HepG2 (cell line): ENCODE results near the gene TNC. TPM values are rescaled to one million over a fixed set of nuclear protein-coding genes. Genes with fewer than 3 reads are reported as not detected.

Experiments used
- ATAC-seq: fragments of 200-7000 bp; cut with Tn5 transposase; 3 replicates; pipeline ENCODE4 v1.9.1; 2020; ENCODE audit warnings: mild to moderate bottlenecking, moderate library complexity
- BruUV-seq: library from RNA; stranded (reverse); fragments of 400-500 nt; replicated peaks from 2 replicates; lab custom pipeline; 2021; lab: Mats Ljungman, UMichigan
- CTCF ChIA-PET: fragments of 300-600 bp; formaldehyde crosslinking; extraction: SDS; loops from one replicate; lab custom pipeline; 2021; ENCODE audit warnings: low total read pairs, inconsistent platforms, low intra/inter-chr PET ratio; lab: Yijun Ruan, JAX
- POLR2A ChIA-PET: fragments of 350-600 bp; sonication (Branson Sonifier 250); formaldehyde crosslinking; loops from one replicate; lab custom pipeline; 2020; ENCODE audit warnings: antibody characterized with exemption, inconsistent platforms; lab: Yijun Ruan, JAX
- DNase-seq: peaks from one replicate; pipeline ENCODE4 v3.0.0-alpha.2; 2015; ENCODE audit warnings: low spot score
- FAIRE-seq: peaks from 3 replicates; lab custom pipeline; 2011; peaks lifted over from hg19 to GRCh38; lab: Jason Lieb, UNC
- H2AFZ ChIP-seq: one replicate; pipeline ENCODE4 v1.6.1; 2011; ENCODE audit warnings: low read length, inconsistent platforms
- H3K27ac ChIP-seq: fragments of 300-600 bp; 3 replicates; pipeline ENCODE4 v1.8.0; 2011; ENCODE audit warnings: mixed run types, mild to moderate bottlenecking, mixed read lengths, low read length, inconsistent platforms; ENCODE audit not compliant: insufficient read depth; ENCODE audit errors: extremely low read length
- H3K27me3 ChIP-seq, 2 experiments: fragments of 200-600 bp in 1 of 2; 2 replicates in 1 of 2; 3 replicates in 1 of 2; pipeline versions ENCODE4 v1.6.0 to v1.8.0; 2011; ENCODE audit warnings: low read length in 2 of 2, mild to moderate bottlenecking in 2 of 2, moderate library complexity in 2 of 2, inconsistent platforms in 1 of 2; ENCODE audit not compliant: insufficient read depth in 2 of 2, control insufficient read depth in 1 of 2
- H3K36me3 ChIP-seq, 2 experiments: fragments of 200-600 bp in 1 of 2; replicated peaks in 1 of 2; 2 replicates in 1 of 2; 3 replicates in 1 of 2; pipeline versions ENCODE4 v1.5.1 to v1.8.0; 2011; ENCODE audit warnings: low read length in 2 of 2, inconsistent platforms in 1 of 2; ENCODE audit not compliant: insufficient read depth in 2 of 2, control insufficient read depth in 1 of 2
- H3K4me1 ChIP-seq: 2 replicates; pipeline ENCODE4 v1.5.1; 2012; ENCODE audit warnings: low read length, inconsistent platforms; ENCODE audit not compliant: insufficient read depth
- H3K4me2 ChIP-seq: 2 replicates; pipeline ENCODE4 v1.6.0; 2011; ENCODE audit warnings: low read depth, low read length, inconsistent platforms
- H3K4me3 ChIP-seq, 3 experiments: fragments of 200-600 bp in 1 of 3; sonication (generic), shearing (Covaris generic) in 1 of 3; replicated peaks in 1 of 3; 2 replicates each; pipeline ENCODE4 v1.5.1; 2011 to 2016; ENCODE audit warnings: low read length in 3 of 3, inconsistent platforms in 2 of 3, low read depth in 2 of 3, mild to moderate bottlenecking in 2 of 3, control low read depth in 1 of 3, mixed read lengths in 1 of 3; ENCODE audit not compliant: insufficient read depth in 1 of 3
- H3K79me2 ChIP-seq: one replicate; pipeline ENCODE4 v1.6.1; 2011; ENCODE audit warnings: low read length, inconsistent platforms; ENCODE audit not compliant: insufficient read depth
- H3K9ac ChIP-seq: 2 replicates; pipeline ENCODE4 v1.6.0; 2011; ENCODE audit warnings: mild to moderate bottlenecking, low read depth, low read length, inconsistent platforms; ENCODE audit not compliant: insufficient read depth
- H3K9me3 ChIP-seq: 2 replicates; pipeline ENCODE4 v1.5.1; 2012; ENCODE audit warnings: mild to moderate bottlenecking, low read length
- H4K20me1 ChIP-seq: 2 replicates; pipeline ENCODE4 v1.6.0; 2011; ENCODE audit warnings: inconsistent platforms, mild to moderate bottlenecking, low read length, moderate library complexity; ENCODE audit not compliant: insufficient read depth
- CEBPG ChIP-seq: IDR thresholded peaks from 2 replicates; pipeline ENCODE4 v1.6.1; 2016
- ELF1 ChIP-seq: sonication (generic); formaldehyde crosslinking; IDR thresholded peaks from 2 replicates; pipeline ENCODE4 v1.4.0; 2020; ENCODE audit warnings: missing genetic modification reagents
- KDM2A ChIP-seq: sonication (generic); formaldehyde crosslinking; IDR thresholded peaks from 2 replicates; pipeline ENCODE4 v1.4.0; 2020; ENCODE audit warnings: low read depth, missing genetic modification reagents, borderline replicate concordance
- KLF9 ChIP-seq: IDR thresholded peaks from 2 replicates; pipeline ENCODE4 v1.6.1; 2016; ENCODE audit warnings: low read depth
- PTBP1 ChIP-seq: fragments of 200-400 bp; formaldehyde crosslinking; IDR thresholded peaks from 2 replicates; pipeline ENCODE4 v1.6.1; 2018; ENCODE audit warnings: low read length, low read depth; ENCODE audit not compliant: poor library complexity, severe bottlenecking
- ZNF260 ChIP-seq: sonication (generic); formaldehyde crosslinking; IDR thresholded peaks from 2 replicates; pipeline ENCODE4 v1.4.0; 2020; ENCODE audit warnings: missing genetic modification reagents, low read depth, mild to moderate bottlenecking, borderline replicate concordance
- ZNF629 ChIP-seq: sonication (generic); formaldehyde crosslinking; conservative IDR thresholded peaks from 2 replicates; pipeline ENCODE4 v1.5.0; 2020; ENCODE audit warnings: missing genetic modification reagents
- ZNF781 ChIP-seq: sonication (generic); formaldehyde crosslinking; IDR thresholded peaks from 2 replicates; pipeline ENCODE4 v1.5.1; 2020; ENCODE audit warnings: borderline replicate concordance, mild to moderate bottlenecking, missing genetic modification reagents; ENCODE audit errors: not compliant biosample characterization
- whole genome bisulfite sequencing: methylation state at CpG from one replicate; pipeline ENCODE4 v1.1.6; 2017; ENCODE audit warnings: low lambda C conversion rate; 5-methylcytosine and 5-hydroxymethylcytosine counted together
- in situ Hi-C: cut with HindIII; loops from 2 replicates; pipeline ENCODE4 v1.10.0; 2017; ENCODE audit warnings: low pct_unique_long_range_greater_than_20kb; ENCODE audit not compliant: extremely low pct_ligation_motif_present
- intact Hi-C: fragments of 100-400 bp; cut with micrococcal nuclease; formaldehyde crosslinking; loops from one replicate; pipeline ENCODE4 v1.10.0; 2022; ENCODE audit not compliant: unreplicated experiment
- polyA plus RNA-seq, 8 experiments: library from polyadenylated mRNA; depleted of rRNA in 3 of 8; stranded (reverse) in 7 of 8; unstranded in 1 of 8; fragments of >200 nt; fragmentation: Illumina TruSeq in 4 of 8; extraction: Trizol in 4 of 8; gene quantifications; 2 replicates each; pipeline versions ENCODE4 v1.2.1 to v1.2.3, GENCODE V29; 2011 to 2016; ENCODE audit warnings: low read depth in 4 of 8, missing spikeins in 1 of 8, mixed read lengths in 1 of 8; ENCODE audit not compliant: insufficient read depth in 1 of 8
- total RNA-seq, 5 experiments: library from RNA; depleted of rRNA; stranded (reverse); fragments of >200 nt; fragmentation: Illumina TruSeq; extraction: Trizol; gene quantifications; 2 replicates each; pipeline ENCODE4 v1.2.3, GENCODE V29; 2016; ENCODE audit warnings: low read depth in 1 of 5
- TF ChIP-seq, protein P1 (sequence below): sonication (generic); formaldehyde crosslinking; IDR thresholded peaks from 2 replicates; pipeline ENCODE4 v1.5.0; 2020; ENCODE audit warnings: mild to moderate bottlenecking, missing genetic modification reagents
- TF ChIP-seq, protein P2 (sequence below): sonication (generic); formaldehyde crosslinking; IDR thresholded peaks from 2 replicates; pipeline ENCODE4 v1.5.1; 2020; ENCODE audit warnings: missing genetic modification reagents, mild to moderate bottlenecking, borderline replicate concordance
- TF ChIP-seq, protein P3 (sequence below): IDR thresholded peaks from 2 replicates; pipeline ENCODE4 v1.6.1; 2016; ENCODE audit warnings: missing biosample characterization, missing genetic modification reagents, low read depth
- TF ChIP-seq, protein P4 (sequence below): sonication (generic); formaldehyde crosslinking; IDR thresholded peaks from 2 replicates; pipeline ENCODE4 v1.4.0; 2020; ENCODE audit warnings: missing genetic modification reagents
- TF ChIP-seq, protein P5 (sequence below): sonication (generic); formaldehyde crosslinking; IDR thresholded peaks from 2 replicates; pipeline ENCODE4 v1.8.0; 2022; ENCODE audit warnings: missing genetic modification reagents, low read depth, mild to moderate bottlenecking, borderline replicate concordance

TNC gene
- total and polyA plus RNA-seq, 2 of the 13 experiments (the other 11 are each of a cell fraction or from before 2014, with no cell fraction given) = not detected

DNA sequence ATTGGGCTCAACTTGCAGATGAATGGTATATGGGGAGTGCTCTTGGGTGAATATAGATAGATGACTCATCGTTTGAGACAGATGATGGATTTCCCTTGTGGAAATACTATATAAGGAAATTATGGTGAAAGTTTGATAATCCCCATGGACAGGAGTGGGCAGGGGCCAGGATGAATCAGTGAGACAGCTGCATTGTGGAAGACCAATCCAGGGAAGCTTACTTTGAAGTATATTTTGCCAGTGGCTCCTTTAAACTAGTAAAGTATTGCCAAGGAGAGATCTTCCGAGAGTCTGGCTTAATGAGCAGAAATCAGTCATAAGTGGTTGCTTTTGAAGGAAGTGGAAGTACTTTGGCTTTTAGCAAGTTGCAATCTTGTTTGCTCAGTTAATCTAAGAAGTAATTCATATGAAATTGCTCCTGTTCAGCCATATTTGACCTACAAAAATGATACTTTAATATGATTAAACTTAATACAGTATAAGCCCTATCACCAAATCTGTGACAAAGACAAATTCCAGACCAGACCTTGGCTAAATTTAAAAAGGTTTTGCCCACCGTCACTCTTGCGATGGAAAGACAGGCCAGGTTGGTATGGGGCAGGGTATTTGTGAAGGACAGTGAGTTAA, 9.3 kb upstream of the TNC start (continued):
- TF ChIP-seq, protein P1, sequence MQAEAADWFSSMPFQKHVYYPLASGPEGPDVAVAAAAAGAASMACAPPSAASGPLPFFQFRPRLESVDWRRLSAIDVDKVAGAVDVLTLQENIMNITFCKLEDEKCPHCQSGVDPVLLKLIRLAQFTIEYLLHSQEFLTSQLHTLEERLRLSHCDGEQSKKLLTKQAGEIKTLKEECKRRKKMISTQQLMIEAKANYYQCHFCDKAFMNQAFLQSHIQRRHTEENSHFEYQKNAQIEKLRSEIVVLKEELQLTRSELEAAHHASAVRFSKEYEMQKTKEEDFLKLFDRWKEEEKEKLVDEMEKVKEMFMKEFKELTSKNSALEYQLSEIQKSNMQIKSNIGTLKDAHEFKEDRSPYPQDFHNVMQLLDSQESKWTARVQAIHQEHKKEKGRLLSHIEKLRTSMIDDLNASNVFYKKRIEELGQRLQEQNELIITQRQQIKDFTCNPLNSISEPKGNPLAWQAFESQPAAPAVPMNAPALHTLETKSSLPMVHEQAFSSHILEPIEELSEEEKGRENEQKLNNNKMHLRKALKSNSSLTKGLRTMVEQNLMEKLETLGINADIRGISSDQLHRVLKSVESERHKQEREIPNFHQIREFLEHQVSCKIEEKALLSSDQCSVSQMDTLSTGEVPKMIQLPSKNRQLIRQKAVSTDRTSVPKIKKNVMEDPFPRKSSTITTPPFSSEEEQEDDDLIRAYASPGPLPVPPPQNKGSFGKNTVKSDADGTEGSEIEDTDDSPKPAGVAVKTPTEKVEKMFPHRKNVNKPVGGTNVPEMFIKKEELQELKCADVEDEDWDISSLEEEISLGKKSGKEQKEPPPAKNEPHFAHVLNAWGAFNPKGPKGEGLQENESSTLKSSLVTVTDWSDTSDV (CRISPR knock-in tag) = no peak
- TF ChIP-seq, protein P2, sequence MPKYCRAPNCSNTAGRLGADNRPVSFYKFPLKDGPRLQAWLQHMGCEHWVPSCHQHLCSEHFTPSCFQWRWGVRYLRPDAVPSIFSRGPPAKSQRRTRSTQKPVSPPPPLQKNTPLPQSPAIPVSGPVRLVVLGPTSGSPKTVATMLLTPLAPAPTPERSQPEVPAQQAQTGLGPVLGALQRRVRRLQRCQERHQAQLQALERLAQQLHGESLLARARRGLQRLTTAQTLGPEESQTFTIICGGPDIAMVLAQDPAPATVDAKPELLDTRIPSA (CRISPR knock-in tag) = no peak
- TF ChIP-seq KDM2A (no peak), PTBP1 (no peak)
- TF ChIP-seq, protein P3, sequence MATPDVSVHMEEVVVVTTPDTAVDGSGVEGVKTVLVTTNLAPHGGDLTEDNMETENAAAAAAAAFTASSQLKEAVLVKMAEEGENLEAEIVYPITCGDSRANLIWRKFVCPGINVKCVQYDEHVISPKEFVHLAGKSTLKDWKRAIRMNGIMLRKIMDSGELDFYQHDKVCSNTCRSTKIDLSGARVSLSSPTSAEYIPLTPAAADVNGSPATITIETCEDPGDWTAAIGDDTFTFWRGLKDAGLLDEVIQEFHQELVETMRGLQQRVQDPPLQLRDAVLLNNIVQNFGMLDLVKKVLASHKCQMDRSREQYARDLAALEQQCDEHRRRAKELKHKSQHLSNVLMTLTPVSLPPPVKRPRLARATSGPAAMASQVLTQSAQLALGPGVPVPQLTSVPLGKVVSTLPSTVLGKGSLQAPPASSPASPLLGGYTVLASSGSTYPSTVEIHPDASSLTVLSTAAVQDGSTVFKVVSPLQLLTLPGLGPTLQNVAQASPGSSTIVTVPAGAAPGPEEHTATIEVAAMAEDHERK (CRISPR knock-in tag) = no peak

DNA sequence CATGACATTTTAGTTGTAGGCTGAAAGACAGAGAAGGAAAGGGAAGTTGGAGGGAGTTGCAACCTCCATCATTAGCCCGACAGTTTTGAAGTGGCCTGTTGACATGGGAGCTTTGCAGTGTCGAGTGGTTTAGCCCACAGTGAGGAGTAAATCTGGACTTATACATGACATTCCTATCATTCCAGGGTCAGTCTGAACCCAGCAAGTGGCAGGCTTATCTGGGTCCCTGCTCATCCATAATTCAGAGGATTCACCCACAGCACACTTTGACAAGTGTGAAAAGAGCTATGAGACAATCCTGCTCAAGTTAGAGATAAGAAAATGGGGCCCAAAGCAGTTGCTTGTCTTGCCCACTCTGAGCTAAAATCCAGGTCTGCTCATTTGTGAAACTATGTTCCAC, 8.4 kb upstream of the TNC start:
- Histone ChIP-seq H3K4me1 (no peaks in the 10 kb centered on the region), H3K36me3 (no peaks in the 10 kb centered on the region), H3K4me3 (no peak overlapping the region), H3K27ac (no peak overlapping the region), H3K27me3 (peaks cover 0 to 2% of the 10 kb centered on the region in 2 experiments; a peak in 1 of 5 replicates), H4K20me1 (no peaks in the 10 kb centered on the region), H3K4me2 (no peak overlapping the region), H2AFZ (no peak overlapping the region), H3K9me3 (peaks cover 8% of the 10 kb centered on the region), H3K79me2 (no peaks in the 10 kb centered on the region), H3K9ac (no peak overlapping the region)
- no peak for DNase-seq
- 13% methylated on average over 2 of the region's 2 CpGs for WGBS
- intact Hi-C loops = no loop called here
- CTCF ChIA-PET = no interaction called here
- in situ Hi-C loops = no loop called here
- POLR2A ChIA-PET = no interaction called here
- ATAC-seq = no peak
- BruUV-seq = no TSS peak
- no peak for FAIRE-seq
- TF ChIP-seq ZNF260 (CRISPR knock-in tag) = no peak
- TF ChIP-seq, protein P4, sequence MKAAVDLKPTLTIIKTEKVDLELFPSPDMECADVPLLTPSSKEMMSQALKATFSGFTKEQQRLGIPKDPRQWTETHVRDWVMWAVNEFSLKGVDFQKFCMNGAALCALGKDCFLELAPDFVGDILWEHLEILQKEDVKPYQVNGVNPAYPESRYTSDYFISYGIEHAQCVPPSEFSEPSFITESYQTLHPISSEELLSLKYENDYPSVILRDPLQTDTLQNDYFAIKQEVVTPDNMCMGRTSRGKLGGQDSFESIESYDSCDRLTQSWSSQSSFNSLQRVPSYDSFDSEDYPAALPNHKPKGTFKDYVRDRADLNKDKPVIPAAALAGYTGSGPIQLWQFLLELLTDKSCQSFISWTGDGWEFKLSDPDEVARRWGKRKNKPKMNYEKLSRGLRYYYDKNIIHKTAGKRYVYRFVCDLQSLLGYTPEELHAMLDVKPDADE (CRISPR knock-in tag) = no peak
- TF ChIP-seq ZNF781 (CRISPR knock-in tag) = no peak
- TF ChIP-seq, protein P5, sequence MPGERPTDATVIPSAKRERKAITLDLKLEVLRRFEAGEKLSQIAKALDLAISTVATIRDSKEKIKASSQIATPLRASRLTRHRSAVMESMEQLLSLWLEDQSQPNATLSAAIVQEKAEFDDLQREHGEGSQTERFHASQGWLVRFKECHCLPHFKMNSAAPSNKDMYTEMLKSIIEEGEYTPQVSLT (CRISPR knock-in tag) = no peak
- no peak for TF ChIP-seq CEBPG (CRISPR knock-in tag)
- no peak for TF ChIP-seq KLF9
- no peak for TF ChIP-seq ZNF629
- TF ChIP-seq ELF1 (CRISPR knock-in tag) = no peak
